TTC549 (cell line): ENCODE data around the gene CEP192.

Experiments used
- FAIRE-seq: peaks from 2 replicates; lab custom pipeline; 2012; peaks lifted over from hg19 to GRCh38; lab: Jason Lieb, UNC

The CEP192 gene

GRCh38 chr18:13151656-13152055 lies 160.5 kb downstream of the CEP192 start:
- no peak for FAIRE-seq

GRCh38 chr18:13158428-13158827 lies 167.3 kb downstream of the CEP192 start:
- FAIRE-seq, result no peak

- FAIRE-seq, result peak; percentile 51
These were observed 168.4 kb downstream of the CEP192 start for GRCh38 chr18:13159579-13159978.

GRCh38 chr18:13161276-13161899 lies 170.2 kb downstream of the CEP192 start:
- no peak for FAIRE-seq

- no peak for FAIRE-seq
These were observed 172.2 kb downstream of the CEP192 start for GRCh38 chr18:13163167-13163927.

- no peak for FAIRE-seq
These were observed 173.2 kb downstream of the CEP192 start for GRCh38 chr18:13164406-13164805.

GRCh38 chr18:13165636-13166423 lies 174.7 kb downstream of the CEP192 start:
- no peak for FAIRE-seq

GRCh38 chr18:13173578-13174145 lies 182.5 kb downstream of the CEP192 start:
- FAIRE-seq, result no peak
